PFSK-1 (cell line): ENCODE measurements around the gene HNRNPC.

Experiments
- FOXP2 ChIP-seq: optimal IDR thresholded peaks from 2 replicates; pipeline ENCODE3; 2011; ENCODE audit warnings: borderline replicate concordance, control low read depth, inconsistent platforms; ENCODE audit not compliant: insufficient read depth; ENCODE audit errors: extremely low read length, extremely low read depth
- POLR2AphosphoS5 ChIP-seq: IDR thresholded peaks from 2 replicates; pipeline ENCODE4 v1.6.1; 2012; ENCODE audit warnings: low read depth, mild to moderate bottlenecking, control low read depth, low read length, moderate library complexity
- REST ChIP-seq, 2 experiments: IDR thresholded peaks; 2 replicates each; pipeline versions ENCODE4 v1.6.1 to v1.8.0; 2011 to 2012; ENCODE audit warnings: low read depth in 2 of 2, low read length in 2 of 2, control low read depth in 1 of 2, inconsistent platforms in 1 of 2, mild to moderate bottlenecking in 1 of 2, moderate library complexity in 1 of 2; ENCODE audit not compliant: insufficient read depth in 1 of 2
- SIN3A ChIP-seq: IDR thresholded peaks from 2 replicates; pipeline ENCODE4 v1.6.1; 2012; ENCODE audit warnings: mild to moderate bottlenecking, low read length, moderate library complexity, borderline replicate concordance; ENCODE audit not compliant: insufficient read depth
- TAF1 ChIP-seq: IDR thresholded peaks from 2 replicates; pipeline ENCODE4 v1.6.1; 2012; ENCODE audit warnings: low read length, control low read depth, borderline replicate concordance; ENCODE audit not compliant: insufficient read depth

GRCh38 chr14:21261824-21262223 lies 7.4 kb downstream of the HNRNPC start:
- TF ChIP-seq POLR2AphosphoS5 (no peak), REST (IDR thresholded peaks at IDR 0.05; ENCODE audit: insufficient read depth in 1 of 2, low read depth in 2 of 2, low read length in 2 of 2) (no peak), TAF1 (no peak), SIN3A (no peak), FOXP2 (no peak)
